Stimulated activated CD8-positive, alpha-beta memory T cell treated with anti-CD3 and anti-CD28 coated beads, Interleukin-4, amount 100 ng/mL, for 4 hours (primary cell): Measurements from ENCODE around the gene SCYGR3.
"Not testable (repeated sequence)": the region's sequence is repeated elsewhere in the genome, so short reads cannot be mapped to it uniquely, and the experiment has no call there.

Experiments used
- DNase-seq, 2 donors: peaks; one replicate each; pipeline ENCODE4 v3.0.0-alpha.2; 2020; ENCODE audit warnings: low read depth in 2 of 2, low spot score in 1 of 2

Gene SCYGR3

GRCh38 chr2:227614246-227614645, 394 bp downstream of the SCYGR3 start:
- DNase-seq: no peak

GRCh38 chr2:227613272-227613660, 1.4 kb downstream of the SCYGR3 start:
- no peak for DNase-seq

- DNase-seq: no peak
Measured at GRCh38 chr2:227612546-227613271, 1.9 kb downstream of the SCYGR3 start.

GRCh38 chr2:227610123-227610522, 4.5 kb downstream of the SCYGR3 start:
- DNase-seq: no peak

- no peak for DNase-seq
Measured at GRCh38 chr2:227608561-227609338, 5.9 kb downstream of the SCYGR3 start.

- DNase-seq: no peak
Measured at GRCh38 chr2:227607941-227608340, 6.7 kb downstream of the SCYGR3 start.

GRCh38 chr2:227606476-227606875, 8.2 kb downstream of the SCYGR3 start:
- no peak for DNase-seq

GRCh38 chr2:227602358-227602757, 12.3 kb downstream of the SCYGR3 start:
- DNase-seq: no peak

GRCh38 chr2:227598835-227599503, 15.7 kb downstream of the SCYGR3 start, which contains the start of gene SCYGR2:
SCYGR2 (plus strand) TSS chr2:227598893; CDS start chr2:227598893, 0 bp downstream.
- not testable (repeated sequence) for DNase-seq

GRCh38 chr2:227597998-227598397, 16.6 kb downstream of the SCYGR3 start:
- no peak for DNase-seq

- DNase-seq: no peak
Measured at GRCh38 chr2:227597036-227597435, 17.6 kb downstream of the SCYGR3 start.

- no peak for DNase-seq
Measured at GRCh38 chr2:227595797-227596196, 18.8 kb downstream of the SCYGR3 start.

GRCh38 chr2:227592694-227593387, 21.8 kb downstream of the SCYGR3 start:
- DNase-seq: no peak

- no peak for DNase-seq
Measured at GRCh38 chr2:227582369-227582768, 32.3 kb downstream of the SCYGR3 start.

- no peak for DNase-seq
Measured at GRCh38 chr2:227579791-227580190, 34.8 kb downstream of the SCYGR3 start.

GRCh38 chr2:227578642-227579041, 36.0 kb downstream of the SCYGR3 start:
- no peak for DNase-seq

- no peak for DNase-seq
Measured at GRCh38 chr2:227577555-227577954, 37.1 kb downstream of the SCYGR3 start.

- DNase-seq: no peak
Measured at GRCh38 chr2:227576812-227577211, 37.8 kb downstream of the SCYGR3 start.

- DNase-seq: no peak
Measured at GRCh38 chr2:227576110-227576509, 38.5 kb downstream of the SCYGR3 start.

- no peak for DNase-seq
Measured at GRCh38 chr2:227570615-227571014, 44.0 kb downstream of the SCYGR3 start.

GRCh38 chr2:227568852-227569169, 45.8 kb downstream of the SCYGR3 start:
- no peak for DNase-seq
